ENCODE results near the gene MRPL53.

GRCh38 chr2:74496997-74497776 is 24.7 kb upstream of the MRPL53 start:
- TF ChIP-seq FOXM1 (IDR thresholded peaks at IDR 0.05; ENCODE audit: borderline replicate concordance): no peak
- no peak for TF ChIP-seq ZNF384 (IDR thresholded peaks at IDR 0.05)
- TF ChIP-seq ELF4 (IDR thresholded peaks at IDR 0.05): no peak
